ENCODE results near the gene AQP10. TPM values are rescaled to one million over a fixed set of nuclear protein-coding genes. Genes with fewer than 3 reads are reported as not detected.

Gene AQP10
- total and polyA plus RNA-seq, 10 of the 15 experiments (the other 5 are each of a cell fraction or from before 2014, with no cell fraction given): not detected

- no peak for TF ChIP-seq NFXL1 (IDR thresholded peaks at IDR 0.05; ENCODE audit: borderline replicate concordance)
- TF ChIP-seq EP300 (IDR thresholded peaks at IDR 0.05; ENCODE audit: borderline replicate concordance in 1 of 2, control insufficient read depth in 1 of 2, low read depth in 2 of 2, low read length in 2 of 2): no peak
- TF ChIP-seq KAT2A (conservative IDR thresholded peaks at IDR 0.05; ENCODE audit: control insufficient read depth, low read depth, low read length): no peak
- TF ChIP-seq ASH2L (IDR thresholded peaks at IDR 0.05; ENCODE audit: borderline replicate concordance, low read depth): no peak
- TF ChIP-seq POLR2A (IDR thresholded peaks at IDR 0.05; ENCODE audit: low read depth, low read length): no peak
- no peak for TF ChIP-seq SMAD1 (IDR thresholded peaks at IDR 0.05; ENCODE audit: low read depth, partially characterized antibody)
- no peak for TF ChIP-seq MYB (IDR thresholded peaks at IDR 0.05; ENCODE audit: borderline replicate concordance, low read depth, low read length)
Measured at GRCh38 chr1:154337253-154337894, 16.5 kb downstream of the AQP10 start (continued).

GRCh38 chr1:154338875-154339274, 18.0 kb downstream of the AQP10 start:
- no TSS peak for BruUV-seq (replicated peaks)
- no peak for TF ChIP-seq ZNF207 (IDR thresholded peaks at IDR 0.05; ENCODE audit: borderline replicate concordance)
- TF ChIP-seq SKIL (IDR thresholded peaks at IDR 0.05; ENCODE audit: low read depth, poor library complexity, severe bottlenecking): no peak
- no peak for TF ChIP-seq ZBTB40 (IDR thresholded peaks at IDR 0.05; ENCODE audit: borderline replicate concordance)
- no peak for TF ChIP-seq PBX3 (IDR thresholded peaks at IDR 0.05; ENCODE audit: insufficient replicate concordance, low read depth, low read length)
- no peak for TF ChIP-seq FOXK2 (IDR thresholded peaks at IDR 0.05)
- intact Hi-C loops (cut with micrococcal nuclease; ENCODE audit: unreplicated experiment): loop anchor here (5.0 kb wide), 1 partner anchor 208 kb away; no protein-coding TSS in a partner anchor
- CTCF ChIA-PET: no interaction called here
- 98% methylated on average over 2 of the region's 2 CpGs for WGBS (ENCODE audit: insufficient coverage, insufficient replicate concordance, low lambda C conversion rate, missing lambda C conversion rate)
- DNase-seq (ENCODE audit: low read depth, low spot score) (no peak), FAIRE-seq (no peak), ATAC-seq (no peak)
- RAD21 ChIA-PET (ENCODE audit: unreplicated experiment): no interaction called here
- H3K79me2 ChIP-seq (ENCODE audit: control insufficient read depth, insufficient read depth, low read length): no peaks in the 10 kb centered on the region
- H3K4me3 ChIP-seq: no peak overlapping the region
- no peaks in the 10 kb centered on the region for H3K9me3 ChIP-seq (replicated peaks; ENCODE audit: control insufficient read depth, insufficient read depth, low read length)
- H3K4me1 ChIP-seq (ENCODE audit: control insufficient read depth, insufficient read depth, low read length): no peaks in the 10 kb centered on the region
- POLR2A ChIA-PET: no interaction called here
- no peak overlapping the region for H3K4me2 ChIP-seq (ENCODE audit: control insufficient read depth, insufficient read depth)
- peaks cover 0 to 6% of the 10 kb centered on the region in 2 experiments; a peak in 2 of 4 replicates for H3K36me3 ChIP-seq (ENCODE audit: control insufficient read depth in 2 of 2, insufficient read depth in 2 of 2, low read length in 1 of 2)
- in situ Hi-C loops (cut with MboI): loop anchor here (10.0 kb wide), 1 partner anchor 154 kb away; no protein-coding TSS in a partner anchor
- H4K20me1 ChIP-seq (ENCODE audit: control insufficient read depth, insufficient read depth): no peaks in the 10 kb centered on the region
- H3K27ac ChIP-seq (ENCODE audit: control insufficient read depth, insufficient read depth): no peak overlapping the region
- no peaks in the 10 kb centered on the region for H3K27me3 ChIP-seq (replicated peaks in 1 of 2; ENCODE audit: control insufficient read depth in 2 of 2, insufficient read depth in 2 of 2, low read length in 1 of 2)
- no peak overlapping the region for H2AFZ ChIP-seq (ENCODE audit: control insufficient read depth, low read depth, low read length)
- H3K9ac ChIP-seq (ENCODE audit: control insufficient read depth, insufficient read depth, low read length): no peak overlapping the region
- SMC1A ChIA-PET (ENCODE audit: uncharacterized antibody, unreplicated experiment): interaction anchor here (1.1 kb wide), 1 partner anchor 9 kb away, joined by 3 read pairs; no protein-coding TSS in a partner anchor

Data from GM12878 (cell line).